Germinal center (tissue), 1 donor: ENCODE data around the gene MYO7B.
A peak's percentile ranks its signal among the peaks of the same experiment; 100 is the strongest.
"Not testable (repeated sequence)": the region's sequence is repeated elsewhere in the genome, so short reads cannot be mapped to it uniquely, and the experiment has no call there.

Experiments
- DNase-seq: peaks from one replicate; pipeline ENCODE4 v3.0.0; 2012; ENCODE audit warnings: mixed read lengths, low spot score

Gene MYO7B

GRCh38 chr2:127524198-127524834, 11.2 kb upstream of the MYO7B start:
- DNase-seq = not testable (repeated sequence)

- no peak for DNase-seq
These were observed 9.8 kb upstream of the MYO7B start for GRCh38 chr2:127525691-127526131.

GRCh38 chr2:127526132-127527000, 9.1 kb upstream of the MYO7B start, which contains the start of gene IWS1:
IWS1 (minus strand) TSS chr2:127526489; CDS start chr2:127526208, 281 bp downstream.
- DNase-seq = peak; percentile 95

- no peak for DNase-seq
These were observed 8.3 kb upstream of the MYO7B start for GRCh38 chr2:127527001-127527804.

GRCh38 chr2:127528487-127528886, 7.0 kb upstream of the MYO7B start:
- no peak for DNase-seq

- DNase-seq = not testable (repeated sequence)
These were observed 6.1 kb upstream of the MYO7B start for GRCh38 chr2:127529416-127529815.

GRCh38 chr2:127530245-127531140, 5.0 kb upstream of the MYO7B start:
- no peak for DNase-seq

GRCh38 chr2:127531221-127531648, 4.2 kb upstream of the MYO7B start:
- DNase-seq = no peak

GRCh38 chr2:127532296-127532695, 3.2 kb upstream of the MYO7B start:
- DNase-seq = no peak

GRCh38 chr2:127535918-127536317, 435 bp downstream of the MYO7B start:
- no peak for DNase-seq

GRCh38 chr2:127536707-127537541, 1.4 kb downstream of the MYO7B start:
- DNase-seq = no peak

- DNase-seq = no peak
These were observed 2.2 kb downstream of the MYO7B start for GRCh38 chr2:127537644-127538043.

- DNase-seq = no peak
These were observed 6.3 kb downstream of the MYO7B start for GRCh38 chr2:127541809-127542208.

- DNase-seq = no peak
These were observed 6.7 kb downstream of the MYO7B start for GRCh38 chr2:127542231-127542630.

GRCh38 chr2:127543013-127543501, 7.6 kb downstream of the MYO7B start:
- not testable (repeated sequence) for DNase-seq

GRCh38 chr2:127545189-127545588, 9.7 kb downstream of the MYO7B start:
- no peak for DNase-seq

- no peak for DNase-seq
These were observed 10.3 kb downstream of the MYO7B start for GRCh38 chr2:127545796-127546195.

GRCh38 chr2:127546797-127547196, 11.3 kb downstream of the MYO7B start:
- DNase-seq = no peak

- DNase-seq = no peak
These were observed 15.9 kb downstream of the MYO7B start for GRCh38 chr2:127551221-127551930.

GRCh38 chr2:127552336-127552735, 16.9 kb downstream of the MYO7B start:
- no peak for DNase-seq
